Lung (tissue), 12 donors: Measurements from ENCODE around the gene RTN4IP1. TPM values are rescaled to one million over a fixed set of nuclear protein-coding genes. Genes with fewer than 3 reads are reported as not detected.

Experiments
- ATAC-seq: fragments of 200-7000 bp; cut with Tn5 transposase; one replicate; pipeline ENCODE4 v1.9.1; 2020; ENCODE audit warnings: moderate number of reproducible peaks; ENCODE audit not compliant: insufficient read depth, low FRiP score
- DNase-seq, 3 donors: peaks; one replicate each; pipeline ENCODE4 v3.0.0-alpha.2; 2013 to 2017
- H3K27ac ChIP-seq, 2 donors: one replicate each; pipeline ENCODE4 v1.5.1; 2013; ENCODE audit warnings: mild to moderate bottlenecking in 2 of 2, moderate library complexity in 2 of 2, control low read depth in 1 of 2, inconsistent platforms in 1 of 2, low read depth in 1 of 2, low read length in 1 of 2
- H3K27me3 ChIP-seq, 3 donors: one replicate each; pipeline ENCODE4 v1.5.1; 2013; ENCODE audit warnings: low read length in 2 of 3; ENCODE audit not compliant: control insufficient read depth in 3 of 3, insufficient read depth in 3 of 3
- H3K36me3 ChIP-seq, 4 donors: one replicate each; pipeline ENCODE4 v1.5.1; 2013; ENCODE audit warnings: low read length in 4 of 4, mild to moderate bottlenecking in 1 of 4, moderate library complexity in 1 of 4; ENCODE audit not compliant: control insufficient read depth in 4 of 4, insufficient read depth in 4 of 4
- H3K4me1 ChIP-seq, 5 donors: one replicate each; pipeline ENCODE4 v1.5.1; 2013; ENCODE audit warnings: low read length in 5 of 5, mild to moderate bottlenecking in 2 of 5, moderate library complexity in 1 of 5; ENCODE audit not compliant: control insufficient read depth in 5 of 5, insufficient read depth in 5 of 5
- H3K4me3 ChIP-seq: one replicate; pipeline ENCODE4 v1.5.1; 2013; ENCODE audit warnings: mild to moderate bottlenecking, control low read depth, moderate library complexity
- H3K9ac ChIP-seq, 2 donors: one replicate each; pipeline ENCODE4 v1.5.1; 2013; ENCODE audit warnings: low read length in 2 of 2, control low read depth in 1 of 2; ENCODE audit not compliant: insufficient read depth in 1 of 2
- H3K9me3 ChIP-seq, 4 donors: one replicate each; pipeline ENCODE4 v1.5.1; 2013; ENCODE audit warnings: low read length in 3 of 4, mild to moderate bottlenecking in 1 of 4, moderate library complexity in 1 of 4; ENCODE audit not compliant: control insufficient read depth in 4 of 4, insufficient read depth in 3 of 4
- WGBS, 2 donors: extraction: QIAGEN DNeasy Blood & Tissue Kit; methylation state at CpG; one replicate each; pipeline ENCODE4 v1.1.7; 2013; 5-methylcytosine and 5-hydroxymethylcytosine counted together
- polyA plus RNA-seq, 2 donors: library from polyadenylated mRNA; stranded (reverse); fragments of 200-250 nt; gene quantifications; one replicate each; pipeline ENCODE4 v1.2.1, GENCODE V29; 2013
- total RNA-seq, 2 donors: library from RNA; depleted of rRNA in 1 of 2; stranded (reverse); fragments of >200 nt in 1 of 2; gene quantifications; one replicate each; pipeline ENCODE4 v1.2.1, GENCODE V29; 2014 to 2021
- TF ChIP-seq, protein P1 (sequence below): IDR thresholded peaks from 2 replicates; pipeline ENCODE4 v1.5.1; 2012; ENCODE audit warnings: mild to moderate bottlenecking; ENCODE audit errors: control extremely low read depth, extremely low read depth
- donor health status: control.
- donor health status: control.
- donor health status: Bipolar disorder and iron deficiency.
- donor health status: healthy.
- donor health status: DM: yes; HTN: yes; CAD: no.

Gene RTN4IP1
- total and polyA plus RNA-seq, 4 donors, result 2.8 to 5.6 (median 4.6) TPM

DNA sequence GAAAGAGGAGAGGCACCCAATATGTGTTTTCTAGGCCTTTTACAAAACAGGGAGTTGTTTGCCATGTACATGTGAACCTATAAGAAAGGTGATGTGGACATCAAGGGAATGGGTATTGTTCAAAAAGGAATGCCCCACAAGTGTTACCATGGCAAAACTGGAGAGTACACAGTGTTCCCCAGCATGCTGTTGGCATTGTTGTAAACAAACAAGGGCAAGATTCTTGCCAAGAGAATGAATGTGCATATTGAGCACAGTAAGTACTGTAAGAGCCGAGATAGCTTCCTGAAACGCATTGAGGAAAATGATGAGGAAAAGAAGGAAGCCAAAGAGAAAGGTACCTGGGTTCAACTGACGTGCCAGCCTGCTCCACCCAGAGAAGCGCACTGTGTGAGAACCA is 13.2 kb upstream of the RTN4IP1 start:
- peaks cover 9 to 25% (median 21%) of the 10 kb centered on the region in 4 donors for H3K36me3 ChIP-seq
- no peaks in the 10 kb centered on the region for H3K27me3 ChIP-seq
- no peak overlapping the region for H3K27ac ChIP-seq
- H3K4me1 ChIP-seq, result peaks cover 0 to 1% (median 0%) of the 10 kb centered on the region in 5 donors
- DNase-seq (no peak), ATAC-seq (no peak)
- no peak overlapping the region for H3K9ac ChIP-seq
- no peak overlapping the region for H3K4me3 ChIP-seq
- 93 to 97% methylated on average over 4 of the region's 4 CpGs for WGBS, 2 donors
- H3K9me3 ChIP-seq, result no peaks in the 10 kb centered on the region
- TF ChIP-seq, protein P1, sequence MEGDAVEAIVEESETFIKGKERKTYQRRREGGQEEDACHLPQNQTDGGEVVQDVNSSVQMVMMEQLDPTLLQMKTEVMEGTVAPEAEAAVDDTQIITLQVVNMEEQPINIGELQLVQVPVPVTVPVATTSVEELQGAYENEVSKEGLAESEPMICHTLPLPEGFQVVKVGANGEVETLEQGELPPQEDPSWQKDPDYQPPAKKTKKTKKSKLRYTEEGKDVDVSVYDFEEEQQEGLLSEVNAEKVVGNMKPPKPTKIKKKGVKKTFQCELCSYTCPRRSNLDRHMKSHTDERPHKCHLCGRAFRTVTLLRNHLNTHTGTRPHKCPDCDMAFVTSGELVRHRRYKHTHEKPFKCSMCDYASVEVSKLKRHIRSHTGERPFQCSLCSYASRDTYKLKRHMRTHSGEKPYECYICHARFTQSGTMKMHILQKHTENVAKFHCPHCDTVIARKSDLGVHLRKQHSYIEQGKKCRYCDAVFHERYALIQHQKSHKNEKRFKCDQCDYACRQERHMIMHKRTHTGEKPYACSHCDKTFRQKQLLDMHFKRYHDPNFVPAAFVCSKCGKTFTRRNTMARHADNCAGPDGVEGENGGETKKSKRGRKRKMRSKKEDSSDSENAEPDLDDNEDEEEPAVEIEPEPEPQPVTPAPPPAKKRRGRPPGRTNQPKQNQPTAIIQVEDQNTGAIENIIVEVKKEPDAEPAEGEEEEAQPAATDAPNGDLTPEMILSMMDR, result no peak

DNA sequence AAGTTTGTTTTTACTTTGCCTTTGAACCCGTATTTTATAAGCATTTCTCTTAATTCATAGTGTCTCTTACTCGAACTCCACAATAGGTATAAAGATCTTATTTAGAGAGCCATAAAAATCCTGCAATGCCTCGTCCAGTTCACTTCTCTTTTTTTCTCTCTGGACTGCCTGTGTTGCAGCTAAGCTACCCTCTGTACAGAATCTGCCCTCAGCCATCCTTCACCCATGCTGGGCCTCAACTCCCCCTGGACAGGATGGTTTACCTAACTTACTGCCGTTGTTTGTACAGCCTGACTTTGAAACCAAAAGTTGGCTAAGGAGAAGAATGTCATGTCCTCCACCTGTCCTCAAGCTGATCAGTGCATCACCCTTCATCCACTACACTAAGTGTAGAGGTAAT is 10.5 kb upstream of the RTN4IP1 start:
- ATAC-seq (no peak), DNase-seq (no peak)
- WGBS, 2 donors, result 71 to 79% methylated on average over 4 of the region's 4 CpGs
- Histone ChIP-seq H3K4me3 (no peak overlapping the region), H3K27ac (peak overlapping the region in 1 of 2 donors; percentile 40), H3K27me3 (no peaks in the 10 kb centered on the region), H3K9ac (no peak overlapping the region), H3K36me3 (peaks cover 7 to 21% (median 10%) of the 10 kb centered on the region in 4 donors), H3K4me1 (peaks cover 0 to 1% (median 0%) of the 10 kb centered on the region in 5 donors), H3K9me3 (no peaks in the 10 kb centered on the region)
- TF ChIP-seq, protein P1, result no peak

DNA sequence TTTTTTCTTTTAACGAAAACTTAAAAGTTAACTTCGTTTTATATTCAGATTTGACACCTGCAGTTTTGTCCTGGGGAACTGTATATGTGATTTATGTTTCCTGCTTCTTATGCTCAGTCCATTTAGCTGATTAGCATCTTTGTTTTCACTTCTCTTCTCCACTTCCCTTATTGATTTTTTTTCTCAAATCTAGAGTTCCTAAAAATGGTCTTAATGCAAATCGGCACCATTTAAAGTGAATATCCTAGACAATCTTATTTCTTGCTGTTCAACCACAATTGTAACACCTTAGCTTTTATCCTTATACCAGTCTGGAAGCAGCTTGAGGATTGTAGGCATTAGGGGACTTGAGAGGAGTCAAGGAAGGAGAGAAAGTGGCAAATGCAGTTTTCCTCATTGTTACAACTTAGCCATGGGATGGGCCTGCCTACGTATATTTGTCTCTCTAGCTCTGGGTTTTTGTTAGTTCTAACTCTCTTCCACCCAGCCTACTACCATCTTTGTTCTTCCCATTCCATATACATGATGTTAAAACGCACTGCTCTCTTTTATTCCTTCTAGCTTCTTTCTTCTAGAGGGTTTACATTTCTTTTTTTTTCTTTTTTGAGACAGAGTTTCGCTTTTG is 8.5 kb upstream of the RTN4IP1 start:
- Histone ChIP-seq H3K27ac (no peak overlapping the region), H3K4me3 (no peak overlapping the region), H3K27me3 (no peaks in the 10 kb centered on the region), H3K9me3 (no peaks in the 10 kb centered on the region), H3K4me1 (peaks cover 0 to 1% (median 0%) of the 10 kb centered on the region in 5 donors), H3K36me3 (peaks cover 2 to 13% (median 4%) of the 10 kb centered on the region in 4 donors), H3K9ac (no peak overlapping the region)
- WGBS, 2 donors, result 57 to 62% methylated on average over 6 of the region's 6 CpGs
- DNase-seq (no peak), ATAC-seq (no peak)
- TF ChIP-seq, protein P1, result no peak
